ENCODE results near the gene KIF21B.
"Not testable (repeated sequence)": the region's sequence is repeated elsewhere in the genome, so short reads cannot be mapped to it uniquely, and the experiment has no call there.

KIF21B gene

DNA sequence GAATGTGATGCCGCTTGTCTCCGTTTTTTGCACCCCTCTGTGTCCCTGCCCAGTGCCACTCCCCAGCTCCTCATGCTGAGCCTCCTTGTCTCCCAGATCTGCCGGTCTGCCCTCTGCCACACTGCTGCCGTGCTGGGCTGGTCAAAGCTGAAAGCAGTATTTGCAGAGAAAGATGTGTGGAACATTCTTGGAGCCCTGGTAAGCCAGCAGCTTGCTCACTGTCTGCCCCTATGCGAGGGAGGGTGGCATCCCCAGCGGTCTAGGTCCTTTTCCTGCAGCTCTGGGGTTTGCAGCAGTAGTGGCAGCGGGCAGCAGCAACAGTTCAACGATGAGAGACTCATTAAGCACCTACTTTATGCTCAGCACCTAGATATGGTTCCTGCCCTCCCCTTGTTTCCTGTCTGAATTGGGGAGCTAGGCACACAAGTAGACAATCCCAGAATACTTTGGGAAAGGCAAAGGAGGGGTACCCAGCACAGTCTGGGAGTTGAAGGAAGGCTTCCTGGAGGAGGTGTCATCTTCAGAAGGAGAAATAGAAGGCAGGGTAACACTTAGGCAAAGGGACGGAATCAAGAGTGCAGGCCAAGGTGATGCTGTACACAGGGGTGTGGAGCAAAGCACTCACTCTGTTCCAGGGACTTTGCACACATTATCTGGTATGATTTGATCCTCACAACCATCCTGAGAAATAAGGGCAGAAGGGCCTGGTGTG lies 63.1 kb downstream of the KIF21B start:
- DNase-seq = no peak

DNA sequence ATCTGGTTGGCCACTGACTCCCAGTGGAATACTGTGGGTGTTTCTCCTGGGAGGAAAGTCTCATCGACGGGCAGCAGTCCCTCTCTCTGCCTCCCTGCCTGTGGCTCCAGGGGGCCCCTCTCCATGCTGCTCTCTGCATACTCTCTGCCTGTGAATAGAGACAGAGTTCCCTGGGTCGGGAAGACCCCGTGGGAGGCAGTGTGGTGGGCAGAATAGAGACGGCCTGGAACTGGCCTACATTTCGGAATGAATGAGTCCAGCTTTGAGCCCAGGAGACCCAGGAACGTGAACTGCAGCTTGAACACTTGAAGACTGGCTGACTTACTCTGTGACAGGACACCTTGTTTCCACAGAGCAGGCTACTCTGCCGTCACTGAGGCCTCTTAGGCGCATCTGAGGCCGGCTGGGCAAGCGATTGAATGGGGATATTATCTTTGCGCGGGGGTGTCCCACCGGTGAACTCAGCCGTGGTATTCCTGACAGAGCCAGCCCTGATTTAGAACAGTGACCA lies 64.0 kb downstream of the KIF21B start:
- intact Hi-C loops (cut with DNase I) = no loop called here
- no peak for DNase-seq

More for the DNA sequence above, 63.1 kb downstream of the KIF21B start:
- intact Hi-C loops (cut with DNase I) = no loop called here

DNA sequence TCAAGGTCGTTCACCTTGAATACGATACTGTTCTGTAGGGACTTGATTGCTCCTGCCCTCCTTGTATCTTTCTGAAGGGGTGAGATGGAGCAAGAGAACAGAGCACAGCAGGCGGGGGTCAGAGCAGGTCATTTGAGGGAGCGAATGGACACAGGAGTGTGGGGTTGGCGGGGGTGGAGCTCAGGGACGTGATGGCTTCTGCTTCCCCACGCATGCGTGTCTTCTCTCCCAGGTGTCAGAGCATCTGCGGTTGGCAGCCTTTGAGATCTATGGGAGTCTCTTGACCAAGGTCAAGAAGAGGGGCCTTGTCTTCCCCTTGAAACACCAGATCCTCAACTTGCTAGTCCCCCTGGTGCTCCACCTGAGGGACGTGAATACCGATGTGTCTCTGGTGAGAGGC lies 64.9 kb downstream of the KIF21B start:
- intact Hi-C loops (cut with DNase I) = no loop called here
- no peak for DNase-seq

DNA sequence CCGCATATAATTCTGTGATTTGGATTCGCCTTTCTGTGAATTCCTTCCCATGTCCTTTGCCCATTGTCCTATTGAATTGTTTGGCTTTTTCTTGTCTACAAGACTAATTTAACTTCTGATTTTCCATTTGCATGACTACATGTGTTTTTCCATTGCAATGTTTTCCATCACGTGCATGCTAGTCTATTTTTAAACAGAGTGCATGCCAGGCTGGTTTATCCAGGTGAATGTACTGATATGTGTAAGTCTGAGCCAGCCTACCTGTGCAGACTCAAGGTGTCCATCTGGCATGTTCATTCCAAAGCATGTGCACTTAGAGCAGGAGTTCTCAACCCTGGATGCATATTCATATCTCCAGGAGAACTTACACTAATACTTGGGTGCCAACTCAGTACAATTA lies 69.1 kb downstream of the KIF21B start:
- intact Hi-C loops (cut with DNase I) = no loop called here

DNA sequence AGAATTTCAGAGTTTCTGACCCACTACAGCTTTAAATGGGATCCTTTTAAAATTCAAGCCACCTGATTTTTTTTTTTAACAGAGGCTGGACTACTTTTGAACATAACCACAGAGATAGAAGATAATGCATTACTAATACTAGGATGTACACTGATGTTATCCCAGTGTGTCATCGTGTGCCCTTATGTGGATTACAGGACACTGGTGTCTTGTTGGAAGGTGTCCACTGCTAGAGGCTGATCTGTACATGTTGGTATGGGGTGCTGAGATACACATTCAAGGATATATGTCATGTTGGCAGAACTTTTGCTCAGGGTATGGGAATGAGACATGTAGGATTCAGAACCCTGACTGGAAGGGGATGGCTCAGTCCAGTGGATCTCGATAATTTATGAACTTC lies 72.5 kb downstream of the KIF21B start:
- intact Hi-C loops (cut with DNase I) = no loop called here

More for the DNA sequence above, 69.1 kb downstream of the KIF21B start:
- DNase-seq = no peak

DNA sequence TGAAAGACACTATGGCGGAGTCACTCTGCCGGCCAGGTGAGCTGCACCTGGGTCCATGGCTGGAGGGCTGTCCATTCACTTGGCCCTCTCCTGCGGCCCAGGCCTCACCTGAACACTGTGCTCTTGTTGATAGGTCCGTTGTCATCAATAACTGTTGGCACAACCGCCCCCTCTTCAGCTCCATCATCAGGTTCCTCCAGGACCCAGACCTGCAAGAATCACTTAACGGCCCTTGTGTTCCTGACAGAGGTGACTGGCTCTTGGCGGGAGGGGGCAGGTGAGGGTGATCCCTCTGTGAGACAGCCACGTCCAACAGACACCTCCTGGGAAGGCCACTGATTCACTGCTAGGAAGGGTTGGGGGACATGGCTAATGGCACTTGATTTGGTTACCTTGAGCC lies 73.9 kb downstream of the KIF21B start:
- intact Hi-C loops (cut with DNase I) = no loop called here

More for the DNA sequence above, 72.5 kb downstream of the KIF21B start:
- no peak for DNase-seq

DNA sequence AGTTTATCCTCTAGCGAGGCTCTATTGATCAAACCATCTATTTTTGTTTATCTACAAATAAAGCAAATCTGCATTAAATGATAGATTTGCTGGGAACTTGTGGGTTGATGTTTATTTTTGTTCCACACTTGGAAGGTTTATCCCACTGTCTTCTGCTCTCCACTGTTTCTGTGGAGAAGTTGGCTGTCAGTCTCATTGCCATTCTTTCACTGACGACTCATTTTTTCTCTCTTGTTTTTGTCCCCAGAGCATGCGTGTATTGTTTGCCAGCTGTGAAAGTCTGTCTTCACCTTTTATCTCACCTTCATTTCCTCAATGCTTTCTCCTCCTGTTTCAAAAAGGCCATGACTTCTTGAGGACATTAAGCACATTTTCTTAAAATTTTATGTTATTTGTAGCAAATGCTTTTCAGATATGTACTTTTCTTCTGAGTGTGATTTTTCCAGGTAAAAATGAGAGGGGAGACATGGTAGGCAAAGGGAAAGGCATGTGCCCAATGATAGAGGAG lies 76.4 kb downstream of the KIF21B start:
- no peak for DNase-seq
- intact Hi-C loops (cut with DNase I) = no loop called here

More for the DNA sequence above, 73.9 kb downstream of the KIF21B start:
- no peak for DNase-seq

DNA sequence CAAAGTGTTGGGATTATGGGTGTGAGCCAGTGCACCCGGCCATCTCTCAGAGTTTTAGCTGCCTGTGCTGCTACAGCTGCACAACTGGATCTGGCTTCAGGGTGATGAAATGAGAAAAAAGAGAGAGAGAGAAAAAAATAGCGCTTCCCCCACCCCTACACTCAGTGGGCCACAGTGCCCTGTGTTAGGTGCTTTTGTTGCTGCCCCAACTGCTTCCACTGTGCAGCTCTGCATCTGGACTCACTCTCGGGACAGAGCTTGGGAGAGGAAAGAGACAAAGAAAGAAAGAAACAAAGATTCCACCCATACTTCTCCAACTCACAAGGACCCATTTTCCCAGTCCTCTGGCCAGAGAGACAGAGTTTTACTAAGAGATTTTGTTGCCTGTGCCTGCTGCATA lies 78.4 kb downstream of the KIF21B start:
- intact Hi-C loops (cut with DNase I) = no loop called here

DNA sequence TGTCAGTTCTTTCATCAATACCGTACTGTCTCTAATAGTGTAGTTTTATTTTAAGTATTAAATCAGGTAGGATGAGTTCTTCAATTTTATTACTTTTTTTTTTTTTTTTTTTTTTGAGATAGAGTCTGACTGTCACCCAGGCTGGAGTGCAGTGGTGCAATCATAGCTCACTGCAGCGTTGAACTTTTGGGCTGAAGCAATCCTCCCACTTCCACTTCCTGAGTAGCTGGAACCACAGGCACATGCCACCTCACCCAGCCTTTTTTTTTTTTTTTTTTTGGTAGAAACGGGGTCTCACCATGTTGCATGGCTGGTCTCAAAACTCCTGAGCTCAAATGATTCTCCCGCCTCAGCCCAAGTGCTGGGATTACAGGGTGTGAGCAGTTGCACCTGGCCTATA lies 84.6 kb downstream of the KIF21B start:
- no peak for DNase-seq

More for the DNA sequence above, 78.4 kb downstream of the KIF21B start:
- DNase-seq = no peak

DNA sequence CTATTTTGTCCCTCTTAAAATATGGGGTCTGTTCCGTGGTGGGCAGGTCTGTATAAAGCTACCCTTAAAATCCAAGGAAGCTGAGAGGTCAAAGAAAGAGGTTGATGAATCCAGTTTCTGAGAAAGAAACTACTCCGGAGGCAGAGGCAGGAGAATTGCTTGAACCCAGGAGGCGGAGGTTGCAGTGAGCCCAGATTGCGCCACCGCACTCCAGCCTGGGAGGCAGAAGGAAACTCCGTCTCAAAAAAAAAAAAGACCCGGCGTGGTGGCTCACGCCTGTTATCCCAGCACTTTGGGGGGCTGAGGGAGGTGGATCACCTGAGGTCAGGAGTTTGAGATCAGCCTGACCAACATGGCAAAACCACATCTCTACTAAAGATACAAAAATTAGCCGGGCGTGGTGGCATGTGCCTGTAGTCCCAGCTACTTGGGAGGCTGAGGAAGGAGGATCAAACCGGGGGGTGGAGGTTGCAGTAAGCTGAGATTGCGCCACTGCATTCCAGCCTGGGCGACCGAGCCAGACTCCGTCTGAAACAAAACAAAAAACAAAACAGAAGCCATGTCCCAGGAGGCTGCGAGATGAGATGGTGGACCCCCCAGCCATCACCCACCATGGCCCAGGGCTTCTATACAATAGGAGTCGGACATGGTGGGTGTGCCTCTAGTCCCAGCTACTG lies 88.1 kb downstream of the KIF21B start:
- DNase-seq = peak in 1 of 10 donors; percentile 25
- intact Hi-C loops (cut with DNase I) = not testable (repeated sequence)

More for the DNA sequence above, 84.6 kb downstream of the KIF21B start:
- intact Hi-C loops (cut with DNase I) = no loop called here

DNA sequence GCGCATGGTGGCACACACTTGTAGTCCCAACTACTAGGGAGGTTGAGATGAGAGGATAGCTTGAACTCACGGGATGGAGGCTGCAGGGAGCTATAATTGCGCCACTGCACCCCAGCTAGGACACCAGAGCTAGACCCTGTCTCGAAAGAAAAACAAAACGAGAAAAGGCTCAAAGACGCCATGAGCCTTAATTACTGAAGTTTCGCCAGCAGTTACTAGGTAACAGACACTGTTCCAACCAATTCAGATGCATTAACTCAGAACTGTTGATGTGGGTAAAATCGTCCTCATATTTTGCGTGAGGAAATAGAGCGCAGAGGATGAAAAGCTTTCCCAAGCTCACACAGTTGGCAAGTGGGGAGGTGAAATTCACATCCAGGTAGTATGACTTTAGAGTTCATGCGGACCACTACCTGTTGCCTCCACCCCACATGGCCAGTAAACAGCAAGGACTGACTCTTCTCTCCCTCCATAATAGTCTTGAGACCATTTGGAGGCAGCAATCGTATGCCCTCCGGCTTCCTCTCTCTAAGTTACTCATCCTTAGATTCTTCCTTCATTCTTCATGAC lies 88.8 kb downstream of the KIF21B start:
- intact Hi-C loops (cut with DNase I) = no loop called here
- DNase-seq = no peak

DNA sequence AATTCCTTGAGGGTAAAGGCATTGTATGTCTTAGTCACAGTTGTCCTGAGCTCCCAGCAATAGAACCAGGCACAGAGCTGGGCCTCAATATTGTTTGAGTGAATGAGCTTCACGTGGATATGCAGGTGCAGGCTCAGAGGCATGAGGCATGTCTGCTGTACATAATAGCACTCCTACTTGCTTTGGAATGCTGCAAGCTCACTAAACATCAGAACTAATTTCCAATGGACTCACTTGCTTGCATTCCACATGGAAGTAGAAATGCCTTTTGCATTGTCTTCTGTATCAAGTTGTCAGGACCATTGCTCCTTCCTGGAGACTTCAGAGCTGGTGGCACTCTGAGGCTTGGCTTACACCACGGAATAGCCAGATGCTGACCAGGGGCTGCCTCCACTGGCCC lies 91.7 kb downstream of the KIF21B start:
- intact Hi-C loops (cut with DNase I) = no loop called here
- DNase-seq = peak in 1 of 10 donors; percentile 8

DNA sequence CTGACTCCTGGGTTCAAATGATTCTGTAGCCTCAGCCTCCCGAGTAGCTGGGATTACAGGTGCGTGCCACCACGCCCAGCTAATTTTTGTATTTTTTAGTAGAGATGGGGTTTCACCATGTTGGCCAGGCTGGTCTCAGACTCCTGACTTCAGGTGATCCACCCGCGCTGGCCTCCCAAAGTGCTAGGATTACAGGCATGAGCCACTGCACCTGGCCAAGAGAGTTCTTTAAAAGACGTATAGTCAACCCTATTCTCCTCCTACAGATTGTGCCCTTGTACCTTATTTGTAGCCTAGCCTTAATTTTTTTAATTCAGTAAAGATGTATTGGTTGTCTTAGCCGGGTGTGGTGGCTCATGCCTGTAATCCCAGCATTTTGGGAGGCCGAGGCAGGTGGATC lies 93.2 kb downstream of the KIF21B start:
- intact Hi-C loops (cut with DNase I) = not testable (repeated sequence)

DNA sequence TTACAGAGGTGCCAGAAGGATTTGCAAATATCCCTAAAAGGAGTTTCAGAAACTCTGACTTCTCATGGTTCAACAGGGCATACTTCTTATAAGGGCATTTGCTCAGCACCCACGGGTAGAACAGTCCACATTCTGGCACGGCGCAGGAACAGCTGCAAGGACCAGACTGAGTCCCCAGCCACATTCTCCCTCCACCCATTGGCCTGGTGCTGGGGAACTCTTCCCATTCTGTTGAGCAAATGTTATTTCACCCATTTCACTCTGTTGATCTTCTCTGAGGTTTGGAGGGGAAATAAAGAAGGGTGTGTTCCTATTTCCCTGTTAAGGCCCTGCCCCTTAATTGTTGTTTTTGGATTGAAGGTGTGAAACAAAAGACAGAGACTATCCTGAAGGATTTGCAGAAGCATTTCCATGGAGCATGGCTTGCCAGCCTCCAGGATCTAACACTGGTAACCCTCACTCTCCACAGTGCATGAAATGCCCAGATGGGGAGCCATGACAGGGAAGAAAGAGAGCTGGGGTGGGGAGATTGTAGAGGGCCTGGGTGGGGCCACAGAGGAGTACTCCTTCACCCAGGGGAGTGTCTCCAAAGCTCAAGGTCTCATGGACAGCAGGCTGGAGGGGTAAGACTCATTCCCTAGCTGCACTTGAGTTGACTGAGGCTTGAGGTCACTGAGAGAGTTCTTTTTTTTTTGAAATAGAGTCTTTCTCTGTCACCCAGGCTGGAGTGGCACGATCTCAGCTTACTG lies 93.8 kb downstream of the KIF21B start:
- intact Hi-C loops (cut with DNase I) = no loop called here
- no peak for DNase-seq

More for the DNA sequence above, 93.2 kb downstream of the KIF21B start:
- not testable (repeated sequence) for DNase-seq

DNA sequence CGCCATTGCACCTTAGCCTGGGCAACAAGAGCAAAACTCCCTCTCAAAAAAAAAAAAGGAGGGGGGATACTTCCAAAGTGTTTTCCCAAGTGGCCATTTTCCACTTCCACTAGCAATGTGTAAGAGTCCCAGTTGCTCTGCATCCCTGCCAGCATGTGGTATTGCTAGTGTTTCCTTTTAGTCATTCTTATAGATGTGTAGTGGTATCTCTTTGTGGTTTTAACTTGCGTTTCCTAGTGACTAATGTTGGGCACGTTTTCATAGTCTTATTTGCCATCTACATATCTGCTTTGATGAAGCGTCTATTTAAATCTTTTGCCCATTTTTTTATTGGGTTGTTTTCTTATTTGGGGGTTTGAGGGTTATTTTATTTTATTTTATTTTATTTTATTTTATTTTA lies 97.7 kb downstream of the KIF21B start:
- no peak for DNase-seq

DNA sequence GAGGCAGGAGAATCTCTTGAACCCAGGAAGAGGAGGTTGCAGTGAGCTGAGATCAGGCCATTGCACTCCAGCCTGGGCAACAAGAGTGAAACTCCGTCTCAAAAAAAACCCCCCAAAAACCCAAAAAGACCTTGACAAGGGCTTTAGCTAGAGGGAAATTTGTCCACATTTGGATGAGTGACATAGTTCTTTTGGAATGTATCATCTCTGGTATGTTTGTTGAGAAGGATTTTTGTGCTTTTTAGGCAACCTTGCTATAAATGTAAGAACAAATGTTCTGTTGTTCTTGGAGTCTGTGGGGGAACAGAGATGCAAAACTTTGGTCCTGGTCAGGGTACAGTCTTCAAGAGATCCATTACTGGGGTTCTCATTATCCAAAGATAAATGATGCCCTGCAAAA lies 99.9 kb downstream of the KIF21B start:
- intact Hi-C loops (cut with DNase I) = no loop called here
- no peak for DNase-seq

More for the DNA sequence above, 97.7 kb downstream of the KIF21B start:
- intact Hi-C loops (cut with DNase I) = no loop called here

DNA sequence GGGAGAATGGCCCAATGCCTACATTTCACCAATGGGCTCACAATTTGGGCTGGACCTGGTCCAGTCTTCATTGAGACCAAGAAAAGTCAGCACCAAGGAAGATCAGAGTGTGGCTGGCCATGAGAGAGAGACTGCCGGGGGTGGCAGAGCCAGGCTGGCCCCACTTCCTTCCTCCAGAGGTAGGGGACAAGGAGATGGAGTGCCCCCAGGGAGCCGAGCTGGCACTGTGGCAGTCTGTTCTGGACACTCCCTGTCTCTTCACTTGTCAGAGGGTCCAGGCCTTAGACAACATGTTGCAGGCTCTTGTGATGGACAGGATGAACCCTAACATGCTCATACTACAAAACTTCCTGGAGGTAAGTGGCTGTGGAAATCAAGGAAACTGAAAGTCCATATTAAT lies 101.1 kb downstream of the KIF21B start:
- intact Hi-C loops (cut with DNase I) = no loop called here
- DNase-seq = peak in 1 of 10 donors; percentile 58

DNA sequence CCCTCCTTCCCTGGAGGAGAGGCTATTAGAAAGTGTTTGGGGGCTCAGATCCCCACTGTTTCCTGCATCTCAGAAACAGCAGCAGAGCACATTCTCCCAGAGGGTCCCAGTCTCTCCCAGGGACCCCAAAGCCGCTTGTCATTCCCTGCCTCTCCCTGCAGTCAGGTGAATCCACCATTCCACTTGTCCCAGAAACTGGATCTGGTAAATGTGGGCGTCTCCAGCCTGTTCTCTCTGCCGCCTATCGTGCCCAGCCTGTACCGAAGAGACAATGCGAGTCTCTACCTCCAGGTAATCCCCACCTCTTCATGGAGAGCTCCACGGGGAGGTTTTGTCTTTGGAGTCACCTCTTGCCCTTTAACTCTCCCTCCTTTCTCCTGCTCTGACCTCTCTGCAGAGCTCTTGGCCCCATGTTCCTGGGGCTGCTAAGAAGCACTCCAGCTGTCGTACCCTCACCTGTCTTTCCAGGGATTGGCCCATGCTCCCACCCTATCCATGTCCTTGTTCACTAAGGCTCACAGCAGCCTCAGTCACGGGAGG lies 101.9 kb downstream of the KIF21B start:
- peak in 1 of 10 donors; percentile 45 for DNase-seq
- intact Hi-C loops (cut with DNase I) = no loop called here
